ENCODE measurements around the gene PMS1. TPM values are rescaled to one million over a fixed set of nuclear protein-coding genes. Genes with fewer than 3 reads are reported as not detected.
"Not testable (repeated sequence)": the region's sequence is repeated elsewhere in the genome, so short reads cannot be mapped to it uniquely, and the experiment has no call there.

Gene PMS1
- 10 to 100 TPM; 17.4 to 33.3 TPM for total RNA-seq
- polyA plus RNA-seq = 10 to 100 TPM; 10.4 to 13.3 TPM
- long read RNA-seq, donor 1, partial matches to known transcripts = 12 of 34 reads
- long read RNA-seq, donor 1, other reads (novel, unspliced or antisense) = 20 of 34 reads
- long read RNA-seq, donor 2, partial matches to known transcripts = 3 of 8 reads
- long read RNA-seq, donor 2, other reads (novel, unspliced or antisense) = 3 of 8 reads

DNA sequence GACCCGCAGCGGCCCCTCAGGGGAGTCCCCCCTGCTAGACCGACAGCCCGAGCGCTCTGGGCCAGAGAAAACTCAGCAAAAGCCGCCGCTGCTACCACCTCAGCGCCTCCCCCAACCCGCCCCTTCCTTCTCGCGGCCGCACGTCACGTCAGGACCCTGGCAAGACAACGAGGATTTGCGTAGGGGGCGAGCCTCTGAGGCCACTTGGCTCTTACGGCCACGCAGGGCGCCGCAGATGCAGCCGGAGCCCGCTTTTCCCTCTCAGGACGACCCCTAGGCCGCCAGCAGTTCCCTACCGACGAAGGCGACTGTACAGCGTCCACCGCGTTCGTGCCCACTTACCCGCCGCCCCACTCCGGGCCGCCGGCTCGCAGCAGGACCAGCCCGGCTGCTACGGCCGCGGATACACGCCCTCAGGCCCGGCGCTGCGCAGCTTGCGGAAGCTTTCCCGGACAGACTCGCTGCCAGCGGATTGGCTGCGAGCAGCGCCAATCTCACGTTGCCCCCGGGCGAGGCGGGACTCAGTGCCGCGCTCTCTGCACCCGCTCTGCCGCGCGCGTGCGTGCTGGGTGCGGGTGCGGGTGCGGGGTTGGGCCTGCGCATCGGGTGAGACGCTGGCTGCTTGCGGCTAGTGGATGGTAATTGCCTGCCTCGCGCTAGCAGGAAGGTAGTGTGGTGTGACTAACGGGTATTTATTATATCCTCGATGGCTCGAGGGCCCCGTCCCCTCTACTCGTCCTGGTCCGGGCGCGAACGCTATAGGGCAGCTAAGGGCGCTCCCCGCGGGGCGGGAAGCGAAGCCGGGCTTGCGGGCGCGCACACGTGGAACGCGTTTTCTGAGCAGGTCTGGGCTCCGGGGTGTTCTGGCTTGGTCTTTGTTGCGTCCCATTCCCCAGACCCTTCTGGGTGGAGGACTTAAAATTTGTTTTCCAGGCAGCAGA, at the start of gene PMS1, which contains the start of gene ORMDL1:
Gene PMS1, plus strand, starts transcription at position 524 of the 941 bp plus-strand sequence. CDS start 7,360 bp downstream, outside the sequence.
Gene ORMDL1, minus strand, starts transcription at position 413 of the 941 bp plus-strand sequence. CDS start 1,744 bp downstream, outside the sequence.
- Histone ChIP-seq H3K4me3 (ENCODE audit: low read length in 2 of 2) (peak within 1 kb of the TSS; percentile 68 to 78), H3K27ac (ENCODE audit: low read depth in 1 of 2, low read length in 2 of 2) (peak within 1 kb of the TSS; percentile 81 to 85), H3K36me3 (ENCODE audit: control insufficient read depth in 1 of 2, insufficient read depth in 2 of 2, low read length in 1 of 2) (no peaks in the 10 kb centered on the region), H3K27me3 (ENCODE audit: control insufficient read depth in 1 of 2, insufficient read depth in 2 of 2, low read length in 1 of 2) (no peaks in the 10 kb centered on the region), H3K4me1 (ENCODE audit: control insufficient read depth in 1 of 2, insufficient read depth in 2 of 2, low read length in 2 of 2) (peaks cover 0 to 3% of the 10 kb centered on the region in 2 donors), H3K9me3 (ENCODE audit: control insufficient read depth, low read length) (no peaks in the 10 kb centered on the region)
- 0% methylated on average over 93 to 96 of the region's 96 CpGs for WGBS, 2 donors
- ATAC-seq (ENCODE audit: low FRiP score) (peak; percentile 100), DNase-seq (peak; percentile 97 to 99)
- intact Hi-C loops (cut with DNase I) = loop anchor here in 1 of 2 donors (2.0 to 10.0 kb wide), 2 partner anchors 21 to 119 kb away; partner anchors contain the start of genes ASNSD1 and OSGEPL1

DNA sequence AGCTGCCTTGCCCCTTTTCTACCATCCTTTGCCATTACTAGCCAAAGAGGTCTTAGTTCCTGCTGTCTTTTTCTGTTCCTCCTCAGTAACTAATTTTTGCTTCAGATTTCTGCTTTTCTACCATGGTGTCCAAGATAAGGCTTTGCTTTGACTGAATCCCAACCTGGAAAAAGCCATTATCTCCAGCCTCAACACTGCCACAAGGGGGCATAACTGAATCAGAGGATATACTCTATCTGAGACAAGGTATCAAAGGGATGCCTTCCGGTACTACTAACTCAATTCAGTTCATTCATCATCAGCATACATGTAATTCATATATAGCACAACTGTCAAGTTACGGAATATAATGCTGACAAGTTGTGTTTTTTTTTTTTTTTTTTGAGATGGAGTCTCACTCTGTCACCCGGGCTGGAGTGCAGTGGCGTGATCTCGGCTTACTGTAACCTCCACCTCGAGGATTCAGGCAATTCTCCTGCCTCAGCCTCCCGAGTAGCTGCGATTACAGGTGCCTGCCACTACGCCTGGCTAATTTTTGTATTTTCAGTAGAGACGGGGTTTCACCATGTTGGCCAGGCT, 33.1 kb upstream of the PMS1 start:
- no peaks in the 10 kb centered on the region for H3K9me3 ChIP-seq (ENCODE audit: control insufficient read depth, low read length)
- ATAC-seq (ENCODE audit: low FRiP score) (no peak), DNase-seq (peak in 1 of 2 donors; percentile 47)
- 81 to 92% methylated on average over 9 to 10 of the region's 10 CpGs for WGBS, 2 donors
- H3K4me3 ChIP-seq (ENCODE audit: low read length in 2 of 2) = no peak overlapping the region
- no peaks in the 10 kb centered on the region for H3K27me3 ChIP-seq (ENCODE audit: control insufficient read depth in 1 of 2, insufficient read depth in 2 of 2, low read length in 1 of 2)
- no peak overlapping the region for H3K27ac ChIP-seq (ENCODE audit: low read depth in 1 of 2, low read length in 2 of 2)
- H3K4me1 ChIP-seq (ENCODE audit: control insufficient read depth in 1 of 2, insufficient read depth in 2 of 2, low read length in 2 of 2) = no peaks in the 10 kb centered on the region
- H3K36me3 ChIP-seq (ENCODE audit: control insufficient read depth in 1 of 2, insufficient read depth in 2 of 2, low read length in 1 of 2) = peaks cover 2 to 7% of the 10 kb centered on the region in 2 donors
- intact Hi-C loops (cut with DNase I) = no loop called here

DNA sequence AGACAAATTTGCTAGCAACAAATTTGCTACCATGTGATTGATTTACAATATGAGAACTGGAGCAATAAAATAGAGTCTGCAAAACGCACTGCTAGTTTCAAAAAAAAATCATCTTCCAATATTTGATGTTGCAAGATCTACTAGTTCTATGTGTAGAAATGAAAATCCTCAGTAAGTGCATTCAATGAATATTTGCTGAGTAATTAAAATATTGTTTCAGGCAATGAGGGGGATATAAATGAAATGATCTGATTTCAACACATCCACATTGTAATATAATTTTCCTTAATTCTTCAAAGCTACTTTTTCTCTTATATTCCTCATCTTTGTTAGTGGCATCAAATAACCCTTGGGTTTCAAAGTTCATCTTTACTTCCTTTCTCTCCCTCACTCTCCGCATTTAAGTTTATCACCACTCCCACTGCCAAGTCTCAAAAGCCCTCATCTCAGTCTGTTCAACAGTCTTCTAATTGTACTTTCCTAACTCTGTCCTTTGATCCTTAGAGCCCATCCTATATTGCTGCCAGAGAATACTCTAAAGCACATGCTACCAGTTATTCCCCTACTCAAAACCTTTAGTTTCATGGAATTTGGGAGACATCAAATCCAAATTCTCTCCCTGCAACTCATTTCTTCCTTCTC, 27.8 kb upstream of the PMS1 start:
- Histone ChIP-seq H3K36me3 (ENCODE audit: control insufficient read depth in 1 of 2, insufficient read depth in 2 of 2, low read length in 1 of 2) (peaks cover 3 to 7% of the 10 kb centered on the region in 2 donors), H3K4me3 (ENCODE audit: low read length in 2 of 2) (no peak overlapping the region), H3K4me1 (ENCODE audit: control insufficient read depth in 1 of 2, insufficient read depth in 2 of 2, low read length in 2 of 2) (no peaks in the 10 kb centered on the region), H3K27ac (ENCODE audit: low read depth in 1 of 2, low read length in 2 of 2) (no peak overlapping the region), H3K9me3 (ENCODE audit: control insufficient read depth, low read length) (no peaks in the 10 kb centered on the region), H3K27me3 (ENCODE audit: control insufficient read depth in 1 of 2, insufficient read depth in 2 of 2, low read length in 1 of 2) (no peaks in the 10 kb centered on the region)
- WGBS, 2 donors = 77 to 86% methylated on average over 2 of the region's 2 CpGs
- DNase-seq (no peak), ATAC-seq (ENCODE audit: low FRiP score) (no peak)
- intact Hi-C loops (cut with DNase I) = no loop called here

DNA sequence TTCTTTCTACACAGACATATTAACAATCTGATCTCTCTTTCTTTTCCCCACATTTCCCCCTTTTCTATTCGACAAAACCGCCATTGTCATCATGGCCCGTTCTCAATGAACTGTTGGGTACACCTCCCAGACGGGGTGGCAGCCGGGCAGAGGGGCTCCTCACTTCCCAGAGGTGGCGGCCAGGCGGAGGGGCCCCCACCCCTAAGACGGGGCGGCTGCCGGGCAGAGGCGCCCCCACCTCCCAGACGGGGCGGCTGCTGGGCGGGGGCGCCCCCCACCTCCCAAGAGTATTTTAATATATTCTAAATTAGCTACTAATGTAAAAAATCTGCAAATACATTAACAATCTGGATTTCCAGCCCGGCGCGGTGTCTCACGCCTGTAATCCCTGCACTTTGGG, 24.1 kb upstream of the PMS1 start:
- H3K27ac ChIP-seq (ENCODE audit: low read depth in 1 of 2, low read length in 2 of 2); H3K9me3 ChIP-seq (ENCODE audit: control insufficient read depth, low read length); H3K27me3 ChIP-seq (ENCODE audit: control insufficient read depth in 1 of 2, insufficient read depth in 2 of 2, low read length in 1 of 2); DNase-seq; H3K4me3 ChIP-seq (ENCODE audit: low read length in 2 of 2); ATAC-seq (ENCODE audit: low FRiP score); H3K36me3 ChIP-seq (ENCODE audit: control insufficient read depth in 1 of 2, insufficient read depth in 2 of 2, low read length in 1 of 2); intact Hi-C loops (cut with DNase I); H3K4me1 ChIP-seq (ENCODE audit: control insufficient read depth in 1 of 2, insufficient read depth in 2 of 2, low read length in 2 of 2): not testable (repeated sequence)
- WGBS, 2 donors = 95% methylated on average over 16 to 18 of the region's 19 CpGs

DNA sequence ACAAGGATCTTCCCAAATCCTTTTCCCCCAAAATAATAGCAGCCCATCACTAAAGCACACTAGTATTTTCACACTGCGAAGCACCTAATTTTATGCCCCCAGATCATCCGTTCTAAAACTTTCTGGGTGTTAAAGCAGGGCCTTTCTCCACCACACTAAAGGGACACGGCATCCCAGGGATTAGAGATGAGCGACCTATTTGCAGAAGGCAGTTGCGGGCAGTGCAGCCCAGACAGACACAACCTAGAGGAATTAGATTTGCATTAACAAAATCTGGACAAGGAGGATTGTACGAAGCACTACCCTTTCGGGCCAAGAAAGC, 22.1 kb upstream of the PMS1 start:
- no peaks in the 10 kb centered on the region for H3K4me1 ChIP-seq (ENCODE audit: control insufficient read depth in 1 of 2, insufficient read depth in 2 of 2, low read length in 2 of 2)
- DNase-seq (no peak), ATAC-seq (ENCODE audit: low FRiP score) (peak; percentile 74)
- peak overlapping the region; percentile 7 to 93 for H3K27ac ChIP-seq (ENCODE audit: low read depth in 1 of 2, low read length in 2 of 2)
- intact Hi-C loops (cut with DNase I) = loop anchor here in 1 of 2 donors (2.0 kb wide), 1 partner anchor 23 kb away; the partner anchor contains the start of genes ORMDL1 and PMS1
- H3K27me3 ChIP-seq (ENCODE audit: control insufficient read depth in 1 of 2, insufficient read depth in 2 of 2, low read length in 1 of 2) = no peaks in the 10 kb centered on the region
- no peaks in the 10 kb centered on the region for H3K9me3 ChIP-seq (ENCODE audit: control insufficient read depth, low read length)
- peaks cover 0 to 2% of the 10 kb centered on the region in 2 donors for H3K36me3 ChIP-seq (ENCODE audit: control insufficient read depth in 1 of 2, insufficient read depth in 2 of 2, low read length in 1 of 2)
- peak overlapping the region; percentile 87 to 98 for H3K4me3 ChIP-seq (ENCODE audit: low read length in 2 of 2)
- 0 to 1% methylated on average over 7 of the region's 7 CpGs for WGBS, 2 donors

DNA sequence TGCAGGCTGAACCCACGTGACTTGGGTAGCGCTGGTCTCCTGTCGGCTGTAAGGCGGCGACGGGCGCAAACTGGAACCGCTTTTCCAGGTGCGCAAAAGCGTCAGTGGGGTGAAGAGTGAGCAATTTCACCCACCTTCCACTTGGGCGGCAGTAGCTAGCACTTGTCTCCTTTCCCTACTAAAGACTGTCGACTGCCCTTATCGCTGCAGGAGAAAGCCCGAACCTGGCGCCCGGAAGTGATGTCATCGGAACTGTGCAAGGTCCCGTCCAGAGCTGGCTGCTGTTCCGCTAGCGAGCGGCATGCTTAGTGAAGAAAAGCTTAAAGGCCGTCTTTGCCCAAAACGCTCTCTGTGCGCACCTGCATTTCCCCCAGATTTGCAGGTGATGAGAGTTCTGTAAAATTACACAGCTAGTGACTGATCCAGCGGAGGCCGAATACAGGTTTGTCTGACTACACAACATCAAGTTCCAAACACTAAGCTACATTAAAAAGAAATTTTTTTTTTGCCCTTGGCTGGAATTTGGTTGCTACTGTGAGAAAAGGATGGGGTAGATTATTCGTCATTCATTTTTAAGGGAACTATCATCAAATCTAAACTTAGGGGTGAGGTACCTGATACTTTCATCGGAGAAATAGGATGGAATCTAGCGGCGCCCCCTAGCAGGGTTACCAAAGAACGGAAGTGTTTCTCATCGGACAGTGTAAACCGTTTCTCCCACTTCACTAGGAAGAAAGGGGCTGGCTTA, 21.5 kb upstream of the PMS1 start, which contains the start of gene OSGEPL1:
Gene OSGEPL1, minus strand, starts transcription at position 242 of the 748 bp plus-strand sequence. CDS start 1,152 bp downstream, outside the sequence.
- WGBS, 2 donors = 0% methylated on average over 33 of the region's 33 CpGs
- H3K27ac ChIP-seq (ENCODE audit: low read depth in 1 of 2, low read length in 2 of 2) = peak within 1 kb of the TSS; percentile 7 to 93
- H3K36me3 ChIP-seq (ENCODE audit: control insufficient read depth in 1 of 2, insufficient read depth in 2 of 2, low read length in 1 of 2) = peaks cover 0 to 2% of the 10 kb centered on the region in 2 donors
- intact Hi-C loops (cut with DNase I) = loop anchor here in 1 of 2 donors (2.0 kb wide), 1 partner anchor 22 kb away; the partner anchor contains the start of genes ORMDL1 and PMS1
- ATAC-seq (ENCODE audit: low FRiP score) (peak; percentile 97), DNase-seq (peak; percentile 97)
- no peaks in the 10 kb centered on the region for H3K9me3 ChIP-seq (ENCODE audit: control insufficient read depth, low read length)
- H3K27me3 ChIP-seq (ENCODE audit: control insufficient read depth in 1 of 2, insufficient read depth in 2 of 2, low read length in 1 of 2) = no peaks in the 10 kb centered on the region
- peak within 1 kb of the TSS; percentile 87 to 98 for H3K4me3 ChIP-seq (ENCODE audit: low read length in 2 of 2)
- no peaks in the 10 kb centered on the region for H3K4me1 ChIP-seq (ENCODE audit: control insufficient read depth in 1 of 2, insufficient read depth in 2 of 2, low read length in 2 of 2)

DNA sequence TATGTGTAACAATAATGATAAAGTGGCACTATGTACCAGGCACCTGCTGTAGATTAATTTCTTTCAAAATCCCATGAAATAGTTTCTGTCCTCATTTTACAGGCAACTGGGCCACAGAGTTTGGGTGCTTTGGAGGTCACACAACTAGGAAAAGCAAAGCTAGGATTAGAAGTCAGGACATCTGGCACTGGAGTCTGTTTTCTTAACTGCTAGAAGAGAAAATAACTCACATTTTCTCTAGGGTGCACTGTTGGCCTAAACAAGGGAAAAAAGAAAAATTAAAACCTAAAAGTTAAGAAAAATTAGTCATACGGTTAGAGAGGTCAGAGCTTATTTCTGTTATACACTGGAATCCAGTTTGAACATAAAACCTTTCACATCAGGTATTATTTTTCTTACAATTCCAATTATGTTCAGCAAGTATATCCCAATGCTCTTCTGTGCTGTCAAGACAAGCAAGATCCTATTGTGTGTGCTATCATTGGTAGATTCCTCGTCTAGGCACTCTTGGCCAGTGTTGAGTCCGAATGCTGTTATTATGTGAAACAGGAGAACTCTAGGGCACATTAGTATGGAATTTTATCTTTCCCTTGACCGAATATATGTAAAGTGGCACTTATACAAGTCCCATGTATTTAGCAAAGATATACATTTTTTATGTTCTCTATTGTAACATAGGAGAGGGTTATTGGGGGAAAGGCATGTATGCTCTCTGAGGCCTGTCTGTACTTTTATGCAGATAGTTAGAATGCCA, 20.2 kb upstream of the PMS1 start:
- DNase-seq (no peak), ATAC-seq (ENCODE audit: low FRiP score) (no peak)
- H3K9me3 ChIP-seq (ENCODE audit: control insufficient read depth, low read length) = no peaks in the 10 kb centered on the region
- no peaks in the 10 kb centered on the region for H3K4me1 ChIP-seq (ENCODE audit: control insufficient read depth in 1 of 2, insufficient read depth in 2 of 2, low read length in 2 of 2)
- H3K27ac ChIP-seq (ENCODE audit: low read depth in 1 of 2, low read length in 2 of 2) = no peak overlapping the region
- intact Hi-C loops (cut with DNase I) = loop anchor here in 1 of 2 donors (2.0 kb wide), 1 partner anchor 21 kb away; the partner anchor contains the start of genes ORMDL1 and PMS1
- no peaks in the 10 kb centered on the region for H3K36me3 ChIP-seq (ENCODE audit: control insufficient read depth in 1 of 2, insufficient read depth in 2 of 2, low read length in 1 of 2)
- H3K27me3 ChIP-seq (ENCODE audit: control insufficient read depth in 1 of 2, insufficient read depth in 2 of 2, low read length in 1 of 2) = no peaks in the 10 kb centered on the region
- 32 to 37% methylated on average over 4 of the region's 4 CpGs for WGBS, 2 donors
- H3K4me3 ChIP-seq (ENCODE audit: low read length in 2 of 2) = no peak overlapping the region

Measured in aorta (tissue), 5 donors.